DMS 273 (cell line): ENCODE measurements around the gene PLPP4.

Source experiments
- DNase-seq: peaks from one replicate; lab custom pipeline; 2025; ENCODE audit not compliant: unreplicated experiment; lab: John Stamatoyannopoulos, UW

The PLPP4 gene

GRCh38 chr10:120516426-120516825, 59.4 kb downstream of the PLPP4 start:
- DNase-seq, result no peak

- DNase-seq, result no peak
These were observed 60.2 kb downstream of the PLPP4 start for GRCh38 chr10:120517196-120517595.

GRCh38 chr10:120517881-120518484, 61.0 kb downstream of the PLPP4 start:
- DNase-seq, result peak; percentile 22

- no peak for DNase-seq
These were observed 64.9 kb downstream of the PLPP4 start for GRCh38 chr10:120521880-120522279.

GRCh38 chr10:120527691-120528090, 70.7 kb downstream of the PLPP4 start:
- DNase-seq, result no peak

GRCh38 chr10:120530699-120531098, 73.7 kb downstream of the PLPP4 start:
- peak; percentile 9 for DNase-seq

- peak; percentile 31 for DNase-seq
These were observed 81.1 kb downstream of the PLPP4 start for GRCh38 chr10:120538091-120538490.

GRCh38 chr10:120539076-120539475, 82.0 kb downstream of the PLPP4 start:
- DNase-seq, result no peak

GRCh38 chr10:120540486-120540885, 83.5 kb downstream of the PLPP4 start:
- DNase-seq, result no peak

GRCh38 chr10:120541984-120542383, 85.0 kb downstream of the PLPP4 start:
- no peak for DNase-seq

- no peak for DNase-seq
These were observed 85.6 kb downstream of the PLPP4 start for GRCh38 chr10:120542591-120542990.

- DNase-seq, result peak; percentile 62
These were observed 86.3 kb downstream of the PLPP4 start for GRCh38 chr10:120543291-120543690.

- DNase-seq, result no peak
These were observed 91.2 kb downstream of the PLPP4 start for GRCh38 chr10:120548210-120548609.

- DNase-seq, result no peak
These were observed 95.2 kb downstream of the PLPP4 start for GRCh38 chr10:120552262-120552661.

GRCh38 chr10:120553911-120554310, 96.9 kb downstream of the PLPP4 start:
- DNase-seq, result no peak

GRCh38 chr10:120555436-120555835, 98.4 kb downstream of the PLPP4 start:
- DNase-seq, result no peak

- no peak for DNase-seq
These were observed 99.0 kb downstream of the PLPP4 start for GRCh38 chr10:120555842-120556532.

GRCh38 chr10:120557311-120557710, 100.3 kb downstream of the PLPP4 start:
- DNase-seq, result no peak

- no peak for DNase-seq
These were observed 102.8 kb downstream of the PLPP4 start for GRCh38 chr10:120559800-120560199.

GRCh38 chr10:120562956-120563355, 105.9 kb downstream of the PLPP4 start:
- DNase-seq, result no peak

GRCh38 chr10:120570418-120570817, 113.4 kb downstream of the PLPP4 start:
- DNase-seq, result no peak

GRCh38 chr10:120571266-120571665, 114.2 kb downstream of the PLPP4 start:
- DNase-seq, result no peak

GRCh38 chr10:120572307-120572706, 115.3 kb downstream of the PLPP4 start:
- no peak for DNase-seq
